ENCODE data around the gene MAML3.

MAML3 gene

GRCh38 chr4:139767585-139767984 lies 386.4 kb downstream of the MAML3 start:
- no peak for TF ChIP-seq CTCF (conservative IDR thresholded peaks at IDR 0.05; ENCODE audit: low read depth, low read length)
- DNase-seq (ENCODE audit: low read depth): no peak
- H3K4me3 ChIP-seq (ENCODE audit: low read depth, low read length): no peak overlapping the region

- peak; percentile 28 for DNase-seq (ENCODE audit: low read depth)
- no peak for TF ChIP-seq CTCF (conservative IDR thresholded peaks at IDR 0.05; ENCODE audit: low read depth, low read length)
- H3K4me3 ChIP-seq (ENCODE audit: low read depth, low read length): no peak overlapping the region
Observed at GRCh38 chr4:139767168-139767567, 386.8 kb downstream of the MAML3 start.

GRCh38 chr4:139764686-139765310 lies 389.2 kb downstream of the MAML3 start:
- DNase-seq (ENCODE audit: low read depth): no peak
- no peak overlapping the region for H3K4me3 ChIP-seq (ENCODE audit: low read depth, low read length)
- TF ChIP-seq CTCF (conservative IDR thresholded peaks at IDR 0.05; ENCODE audit: low read depth, low read length): no peak

GRCh38 chr4:139764182-139764581 lies 389.8 kb downstream of the MAML3 start:
- TF ChIP-seq CTCF (conservative IDR thresholded peaks at IDR 0.05; ENCODE audit: low read depth, low read length): no peak
- no peak overlapping the region for H3K4me3 ChIP-seq (ENCODE audit: low read depth, low read length)
- DNase-seq (ENCODE audit: low read depth): no peak

- no peak for DNase-seq (ENCODE audit: low read depth)
- H3K4me3 ChIP-seq (ENCODE audit: low read depth, low read length): no peak overlapping the region
- no peak for TF ChIP-seq CTCF (conservative IDR thresholded peaks at IDR 0.05; ENCODE audit: low read depth, low read length)
Observed at GRCh38 chr4:139763672-139764071, 390.3 kb downstream of the MAML3 start.

GRCh38 chr4:139763205-139763604 lies 390.8 kb downstream of the MAML3 start:
- no peak overlapping the region for H3K4me3 ChIP-seq (ENCODE audit: low read depth, low read length)
- no peak for TF ChIP-seq CTCF (conservative IDR thresholded peaks at IDR 0.05; ENCODE audit: low read depth, low read length)
- no peak for DNase-seq (ENCODE audit: low read depth)

- H3K4me3 ChIP-seq (ENCODE audit: low read depth, low read length): no peak overlapping the region
- no peak for TF ChIP-seq CTCF (conservative IDR thresholded peaks at IDR 0.05; ENCODE audit: low read depth, low read length)
- no peak for DNase-seq (ENCODE audit: low read depth)
Observed at GRCh38 chr4:139762720-139763119, 391.3 kb downstream of the MAML3 start.
